ENCODE measurements around the gene UCN.
A peak's percentile ranks its signal among the peaks of the same experiment; 100 is the strongest.
"Not testable (repeated sequence)": the region's sequence is repeated elsewhere in the genome, so short reads cannot be mapped to it uniquely, and the experiment has no call there.

UCN gene

GRCh38 chr2:27308359-27308881 lies at the start of gene UCN:
TSS of gene UCN (minus strand) at chr2:27308445. CDS start at chr2:27307895, 550 bp downstream.
- TF ChIP-seq, protein P1, sequence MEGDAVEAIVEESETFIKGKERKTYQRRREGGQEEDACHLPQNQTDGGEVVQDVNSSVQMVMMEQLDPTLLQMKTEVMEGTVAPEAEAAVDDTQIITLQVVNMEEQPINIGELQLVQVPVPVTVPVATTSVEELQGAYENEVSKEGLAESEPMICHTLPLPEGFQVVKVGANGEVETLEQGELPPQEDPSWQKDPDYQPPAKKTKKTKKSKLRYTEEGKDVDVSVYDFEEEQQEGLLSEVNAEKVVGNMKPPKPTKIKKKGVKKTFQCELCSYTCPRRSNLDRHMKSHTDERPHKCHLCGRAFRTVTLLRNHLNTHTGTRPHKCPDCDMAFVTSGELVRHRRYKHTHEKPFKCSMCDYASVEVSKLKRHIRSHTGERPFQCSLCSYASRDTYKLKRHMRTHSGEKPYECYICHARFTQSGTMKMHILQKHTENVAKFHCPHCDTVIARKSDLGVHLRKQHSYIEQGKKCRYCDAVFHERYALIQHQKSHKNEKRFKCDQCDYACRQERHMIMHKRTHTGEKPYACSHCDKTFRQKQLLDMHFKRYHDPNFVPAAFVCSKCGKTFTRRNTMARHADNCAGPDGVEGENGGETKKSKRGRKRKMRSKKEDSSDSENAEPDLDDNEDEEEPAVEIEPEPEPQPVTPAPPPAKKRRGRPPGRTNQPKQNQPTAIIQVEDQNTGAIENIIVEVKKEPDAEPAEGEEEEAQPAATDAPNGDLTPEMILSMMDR (IDR thresholded peaks at IDR 0.05; ENCODE audit: borderline replicate concordance, insufficient read depth, low read depth, low read length), result no peak
- no peak within 1 kb of the TSS for H3K4me3 ChIP-seq (ENCODE audit: low read depth, low read length)

GRCh38 chr2:27356382-27357181 lies 48.3 kb upstream of the UCN start, which contains the start of gene GTF3C2:
TSS of gene GTF3C2 (minus strand) at chr2:27356764. CDS start at chr2:27343554, 13,210 bp downstream.
- TF ChIP-seq, protein P1 (IDR thresholded peaks at IDR 0.05; ENCODE audit: borderline replicate concordance, insufficient read depth, low read depth, low read length), result no peak
- H3K4me3 ChIP-seq (ENCODE audit: low read depth, low read length), result peak within 1 kb of the TSS; percentile 67

- TF ChIP-seq, protein P1 (IDR thresholded peaks at IDR 0.05; ENCODE audit: borderline replicate concordance, insufficient read depth, low read depth, low read length), result no peak
- H3K4me3 ChIP-seq (ENCODE audit: low read depth, low read length), result peak overlapping the region; percentile 67
These were observed 47.8 kb upstream of the UCN start for GRCh38 chr2:27356056-27356381.

DNA sequence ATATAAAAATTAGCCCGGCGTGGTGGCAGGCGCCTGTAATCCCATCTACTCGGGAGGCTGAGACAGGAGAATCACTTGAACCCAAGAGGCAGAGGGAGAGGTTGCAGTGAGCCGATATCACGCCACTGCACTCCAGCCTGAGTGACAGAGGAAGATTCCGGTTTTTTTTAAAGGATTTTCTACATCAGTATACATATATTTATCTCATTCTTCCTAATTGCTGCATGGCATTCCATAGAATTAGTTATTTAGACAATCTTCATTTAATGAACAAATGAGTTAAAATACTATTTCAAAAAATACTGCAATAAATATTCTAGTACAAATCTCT lies 46.3 kb upstream of the UCN start:
- TF ChIP-seq, protein P1 (IDR thresholded peaks at IDR 0.05; ENCODE audit: borderline replicate concordance, insufficient read depth, low read depth, low read length), result no peak
- no peak overlapping the region for H3K4me3 ChIP-seq (ENCODE audit: low read depth, low read length)

DNA sequence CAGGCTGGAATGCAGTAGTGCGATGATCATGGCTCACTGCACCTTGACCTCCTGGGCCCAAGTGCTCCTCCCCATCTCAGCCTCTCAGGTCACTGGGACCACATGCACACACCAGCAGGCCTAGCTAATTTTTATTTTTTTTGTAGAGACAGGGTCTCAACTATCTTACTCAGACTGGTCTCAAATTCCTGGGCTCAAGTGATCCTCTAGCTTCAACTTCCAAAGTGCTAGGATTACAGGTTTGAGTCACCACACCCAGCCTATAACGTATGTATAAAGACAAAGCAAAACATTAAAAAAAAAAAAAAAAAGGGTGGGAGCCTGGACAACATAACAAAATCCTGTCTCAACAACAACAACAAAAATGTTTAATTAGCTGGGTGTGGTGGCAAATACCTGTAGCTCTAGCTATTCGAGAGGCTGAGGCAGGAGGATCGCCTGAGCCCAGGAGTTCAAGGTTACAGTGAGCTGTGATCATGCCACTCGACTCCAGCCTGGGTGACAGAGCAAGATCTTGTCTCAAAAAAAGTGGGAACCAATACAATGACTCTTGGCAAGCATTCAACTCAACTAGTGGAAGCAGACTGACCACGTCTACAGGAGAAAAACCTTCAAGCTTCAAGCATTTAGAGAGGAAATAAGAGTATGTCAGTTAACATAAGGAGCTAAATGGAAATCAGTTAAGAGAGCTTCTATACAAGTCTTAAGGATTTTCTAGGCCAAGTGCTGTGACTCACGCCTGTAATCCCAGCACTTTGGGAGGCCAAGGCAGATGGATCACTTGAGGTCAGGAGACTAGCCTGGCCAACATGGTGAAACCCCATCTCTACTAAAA lies 45.7 kb upstream of the UCN start:
- no peak overlapping the region for H3K4me3 ChIP-seq (ENCODE audit: low read depth, low read length)
- TF ChIP-seq, protein P1 (IDR thresholded peaks at IDR 0.05; ENCODE audit: borderline replicate concordance, insufficient read depth, low read depth, low read length), result no peak

DNA sequence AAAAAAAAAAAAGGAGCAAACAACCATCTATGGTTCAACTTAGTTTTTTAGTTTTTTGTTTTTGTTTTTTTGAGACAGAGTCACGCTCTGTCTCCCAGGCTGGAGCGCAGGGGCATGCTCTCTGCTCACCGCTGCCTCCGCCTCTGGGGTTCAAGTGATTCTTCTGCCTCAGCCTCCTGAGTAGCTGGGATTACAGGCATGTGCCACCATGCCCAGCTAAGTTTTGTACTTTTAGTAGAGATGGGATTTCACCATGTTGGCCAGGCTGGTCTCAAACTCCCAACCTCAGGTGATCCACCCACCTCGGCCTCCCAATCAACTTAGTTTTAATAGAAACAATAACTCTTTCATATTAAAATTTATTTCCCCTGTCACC lies 45.1 kb upstream of the UCN start:
- not testable (repeated sequence) for H3K4me3 ChIP-seq (ENCODE audit: low read depth, low read length)

GRCh38 chr2:27351802-27352598 lies 43.8 kb upstream of the UCN start:
- H3K4me3 ChIP-seq (ENCODE audit: low read depth, low read length), result no peak overlapping the region
- TF ChIP-seq, protein P1 (IDR thresholded peaks at IDR 0.05; ENCODE audit: borderline replicate concordance, insufficient read depth, low read depth, low read length), result no peak

All from GM12875 (cell line).